Measurements from ENCODE around the gene ZNF462. TPM values are rescaled to one million over a fixed set of nuclear protein-coding genes. Genes with fewer than 3 reads are reported as not detected.

The ZNF462 gene
- polyA plus RNA-seq, 1 donor, result 12.4 TPM

- no peak for DNase-seq
- Histone ChIP-seq H3K27ac (ENCODE audit: low read length) (no peak overlapping the region), H3K4me1 (ENCODE audit: control insufficient read depth, insufficient read depth, low read length) (peaks cover 22% of the 10 kb centered on the region), H3K4me3 (ENCODE audit: low read length) (no peak overlapping the region), H3K36me3 (ENCODE audit: control insufficient read depth, insufficient read depth, low read length) (peaks cover 55% of the 10 kb centered on the region), H3K9me3 (ENCODE audit: control insufficient read depth, low read depth, low read length) (no peaks in the 10 kb centered on the region), H3K27me3 (ENCODE audit: control insufficient read depth, insufficient read depth, low read length) (no peaks in the 10 kb centered on the region)
- WGBS (ENCODE audit: insufficient coverage, low lambda C conversion rate), result no CpG with 5 or more reads among the region's 5 CpGs
Observed at GRCh38 chr9:106934442-106935238, 71.7 kb downstream of the ZNF462 start.

DNA sequence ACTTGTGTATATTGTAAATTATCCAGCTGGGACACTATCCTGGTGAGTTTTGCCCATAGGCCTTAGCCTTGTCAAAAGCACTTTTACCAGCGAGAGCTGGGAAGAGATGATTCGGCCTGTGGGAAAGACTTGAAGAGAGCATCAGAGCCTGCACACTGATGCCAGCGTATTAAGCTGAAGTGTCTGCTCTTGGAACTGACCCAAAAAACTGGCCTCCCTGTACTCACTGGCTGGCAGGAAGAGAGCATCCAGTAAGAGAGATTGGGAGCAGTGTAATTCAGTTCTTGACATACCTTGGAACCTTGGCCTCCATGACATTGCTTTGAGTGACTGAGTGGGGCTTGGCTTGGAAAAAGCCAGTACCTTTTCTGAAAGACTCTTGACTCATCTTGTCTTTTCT lies 73.7 kb downstream of the ZNF462 start:
- no CpG with 5 or more reads among the region's 3 CpGs for WGBS (ENCODE audit: insufficient coverage, low lambda C conversion rate)
- DNase-seq, result no peak
- H3K9me3 ChIP-seq (ENCODE audit: control insufficient read depth, low read depth, low read length), result no peaks in the 10 kb centered on the region
- no peak overlapping the region for H3K27ac ChIP-seq (ENCODE audit: low read length)
- peaks cover 4% of the 10 kb centered on the region for H3K4me1 ChIP-seq (ENCODE audit: control insufficient read depth, insufficient read depth, low read length)
- H3K27me3 ChIP-seq (ENCODE audit: control insufficient read depth, insufficient read depth, low read length), result no peaks in the 10 kb centered on the region
- peaks cover 59% of the 10 kb centered on the region for H3K36me3 ChIP-seq (ENCODE audit: control insufficient read depth, insufficient read depth, low read length)
- no peak overlapping the region for H3K4me3 ChIP-seq (ENCODE audit: low read length)

DNA sequence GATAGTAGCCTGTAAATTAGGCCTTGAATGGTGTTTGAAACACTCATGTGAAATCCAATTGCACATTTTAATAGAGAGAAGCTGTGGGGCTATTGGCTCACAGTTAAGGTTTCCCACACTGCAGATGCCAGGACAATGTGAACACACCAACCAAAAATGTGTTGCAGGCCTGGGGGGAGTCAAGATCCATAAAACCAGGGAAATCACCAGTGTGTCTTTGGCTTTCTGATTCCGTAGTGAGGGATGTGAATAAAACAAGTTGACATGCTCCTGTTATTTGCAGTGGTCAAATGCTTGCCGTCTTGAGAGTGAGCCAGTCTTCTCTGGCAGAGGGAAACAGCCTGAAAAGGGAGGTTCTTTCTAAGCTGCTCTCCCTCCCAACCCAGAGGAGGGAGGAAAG lies 79.0 kb downstream of the ZNF462 start:
- Histone ChIP-seq H3K9me3 (ENCODE audit: control insufficient read depth, low read depth, low read length) (no peaks in the 10 kb centered on the region), H3K27ac (ENCODE audit: low read length) (no peak overlapping the region)
- WGBS (ENCODE audit: insufficient coverage, low lambda C conversion rate), result no CpG with 5 or more reads among the region's 2 CpGs

GRCh38 chr9:106945727-106946660 lies 83.0 kb downstream of the ZNF462 start:
- WGBS (ENCODE audit: insufficient coverage, low lambda C conversion rate), result no CpG with 5 or more reads among the region's 5 CpGs
- no peak overlapping the region for H3K27ac ChIP-seq (ENCODE audit: low read length)
- no peaks in the 10 kb centered on the region for H3K4me1 ChIP-seq (ENCODE audit: control insufficient read depth, insufficient read depth, low read length)
- no peak overlapping the region for H3K4me3 ChIP-seq (ENCODE audit: low read length)
- H3K9me3 ChIP-seq (ENCODE audit: control insufficient read depth, low read depth, low read length), result no peaks in the 10 kb centered on the region
- H3K27me3 ChIP-seq (ENCODE audit: control insufficient read depth, insufficient read depth, low read length), result no peaks in the 10 kb centered on the region
- H3K36me3 ChIP-seq (ENCODE audit: control insufficient read depth, insufficient read depth, low read length), result peaks cover 36% of the 10 kb centered on the region
- DNase-seq, result no peak

More for the DNA sequence above, 79.0 kb downstream of the ZNF462 start:
- Histone ChIP-seq H3K4me1 (ENCODE audit: control insufficient read depth, insufficient read depth, low read length) (no peaks in the 10 kb centered on the region), H3K4me3 (ENCODE audit: low read length) (no peak overlapping the region), H3K36me3 (ENCODE audit: control insufficient read depth, insufficient read depth, low read length) (peaks cover 45% of the 10 kb centered on the region), H3K27me3 (ENCODE audit: control insufficient read depth, insufficient read depth, low read length) (no peaks in the 10 kb centered on the region)
- DNase-seq, result no peak

GRCh38 chr9:106947106-106947900 lies 84.3 kb downstream of the ZNF462 start:
- whole genome bisulfite sequencing (ENCODE audit: insufficient coverage, low lambda C conversion rate), result 100% methylated on average over 1 of the region's 8 CpGs
- Histone ChIP-seq H3K4me1 (ENCODE audit: control insufficient read depth, insufficient read depth, low read length) (no peaks in the 10 kb centered on the region), H3K4me3 (ENCODE audit: low read length) (no peak overlapping the region), H3K27ac (ENCODE audit: low read length) (no peak overlapping the region), H3K36me3 (ENCODE audit: control insufficient read depth, insufficient read depth, low read length) (peaks cover 32% of the 10 kb centered on the region), H3K9me3 (ENCODE audit: control insufficient read depth, low read depth, low read length) (no peaks in the 10 kb centered on the region), H3K27me3 (ENCODE audit: control insufficient read depth, insufficient read depth, low read length) (no peaks in the 10 kb centered on the region)
- no peak for DNase-seq

DNA sequence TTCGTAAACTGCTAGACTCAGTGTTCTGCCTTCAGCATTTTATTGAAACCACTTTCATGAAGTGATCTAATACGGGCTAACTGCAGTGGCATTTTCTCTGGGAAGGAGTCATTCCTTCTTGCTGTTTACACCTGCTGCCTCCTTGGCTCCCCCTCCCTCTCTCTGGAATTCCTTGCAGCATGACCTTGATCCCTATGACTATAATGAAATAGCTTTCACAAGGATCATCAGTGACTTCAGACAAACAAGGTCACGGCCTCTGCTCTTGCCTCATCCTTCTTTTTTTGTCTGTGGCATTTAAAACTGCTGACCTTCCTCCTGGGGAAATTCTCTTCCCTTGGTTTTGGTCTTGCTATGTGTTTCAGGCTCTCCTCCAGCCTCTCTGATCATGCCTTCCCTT lies 90.2 kb downstream of the ZNF462 start:
- Histone ChIP-seq H3K27ac (ENCODE audit: low read length) (no peak overlapping the region), H3K4me3 (ENCODE audit: low read length) (no peak overlapping the region), H3K27me3 (ENCODE audit: control insufficient read depth, insufficient read depth, low read length) (no peaks in the 10 kb centered on the region), H3K36me3 (ENCODE audit: control insufficient read depth, insufficient read depth, low read length) (peaks cover 42% of the 10 kb centered on the region), H3K9me3 (ENCODE audit: control insufficient read depth, low read depth, low read length) (no peaks in the 10 kb centered on the region), H3K4me1 (ENCODE audit: control insufficient read depth, insufficient read depth, low read length) (no peaks in the 10 kb centered on the region)
- 100% methylated on average over 1 of the region's 3 CpGs for WGBS (ENCODE audit: insufficient coverage, low lambda C conversion rate)
- DNase-seq, result no peak

DNA sequence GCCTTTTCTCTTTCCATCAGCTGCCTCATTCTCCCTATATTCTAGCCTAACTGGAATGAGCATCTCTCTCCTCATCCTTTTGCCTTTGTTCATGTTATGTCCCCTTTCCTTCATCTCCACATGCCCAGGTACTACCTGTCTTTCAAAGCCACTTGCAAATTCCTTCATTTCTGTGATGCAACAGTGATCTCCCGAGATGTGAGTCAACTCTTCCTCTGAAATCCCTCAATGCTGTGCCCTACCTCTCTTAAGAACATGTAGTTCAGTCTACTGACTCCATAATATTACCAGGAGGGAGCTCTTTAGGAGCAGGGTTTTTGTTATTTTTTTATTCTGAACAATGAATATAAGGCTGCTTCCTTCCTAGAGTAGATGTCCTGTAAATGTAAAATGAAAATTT lies 91.6 kb downstream of the ZNF462 start:
- H3K4me3 ChIP-seq (ENCODE audit: low read length), result no peak overlapping the region
- no peak overlapping the region for H3K27ac ChIP-seq (ENCODE audit: low read length)
- no peak for DNase-seq
- no peaks in the 10 kb centered on the region for H3K9me3 ChIP-seq (ENCODE audit: control insufficient read depth, low read depth, low read length)
- 100% methylated on average over 1 of the region's 1 CpG for WGBS (ENCODE audit: insufficient coverage, low lambda C conversion rate)
- H3K4me1 ChIP-seq (ENCODE audit: control insufficient read depth, insufficient read depth, low read length), result no peaks in the 10 kb centered on the region
- no peaks in the 10 kb centered on the region for H3K27me3 ChIP-seq (ENCODE audit: control insufficient read depth, insufficient read depth, low read length)
- peaks cover 45% of the 10 kb centered on the region for H3K36me3 ChIP-seq (ENCODE audit: control insufficient read depth, insufficient read depth, low read length)

GRCh38 chr9:106954974-106955850 lies 92.2 kb downstream of the ZNF462 start:
- DNase-seq, result no peak
- H3K27ac ChIP-seq (ENCODE audit: low read length), result no peak overlapping the region
- no peak overlapping the region for H3K4me3 ChIP-seq (ENCODE audit: low read length)
- WGBS (ENCODE audit: insufficient coverage, low lambda C conversion rate), result 83% methylated on average over 2 of the region's 3 CpGs
- H3K27me3 ChIP-seq (ENCODE audit: control insufficient read depth, insufficient read depth, low read length), result no peaks in the 10 kb centered on the region
- H3K36me3 ChIP-seq (ENCODE audit: control insufficient read depth, insufficient read depth, low read length), result peaks cover 42% of the 10 kb centered on the region
- no peaks in the 10 kb centered on the region for H3K9me3 ChIP-seq (ENCODE audit: control insufficient read depth, low read depth, low read length)
- no peaks in the 10 kb centered on the region for H3K4me1 ChIP-seq (ENCODE audit: control insufficient read depth, insufficient read depth, low read length)

- no peaks in the 10 kb centered on the region for H3K9me3 ChIP-seq (ENCODE audit: control insufficient read depth, low read depth, low read length)
- DNase-seq, result no peak
- no peak overlapping the region for H3K4me3 ChIP-seq (ENCODE audit: low read length)
- H3K27me3 ChIP-seq (ENCODE audit: control insufficient read depth, insufficient read depth, low read length), result no peaks in the 10 kb centered on the region
- no peak overlapping the region for H3K27ac ChIP-seq (ENCODE audit: low read length)
- H3K36me3 ChIP-seq (ENCODE audit: control insufficient read depth, insufficient read depth, low read length), result peaks cover 39% of the 10 kb centered on the region
- no peaks in the 10 kb centered on the region for H3K4me1 ChIP-seq (ENCODE audit: control insufficient read depth, insufficient read depth, low read length)
- no CpG with 5 or more reads among the region's 5 CpGs for WGBS (ENCODE audit: insufficient coverage, low lambda C conversion rate)
Observed at GRCh38 chr9:106956971-106957370, 94.0 kb downstream of the ZNF462 start.

Data from large intestine (tissue), 3 donors.